B cell (primary cell): ENCODE measurements around the gene FTH1.

Source experiments
- EZH2 ChIP-seq: IDR thresholded peaks from 2 replicates; pipeline ENCODE4 v1.6.1; 2012; ENCODE audit warnings: borderline replicate concordance, low read depth, mild to moderate bottlenecking, moderate library complexity, low read length; ENCODE audit not compliant: insufficient read depth, poor library complexity, severe bottlenecking
- TF ChIP-seq, protein P1 (sequence below): fragments of 200-600 bp; IDR thresholded peaks from one replicate; pipeline ENCODE4 v1.8.0; 2022; ENCODE audit warnings: antibody characterized with exemption, mild to moderate bottlenecking

DNA sequence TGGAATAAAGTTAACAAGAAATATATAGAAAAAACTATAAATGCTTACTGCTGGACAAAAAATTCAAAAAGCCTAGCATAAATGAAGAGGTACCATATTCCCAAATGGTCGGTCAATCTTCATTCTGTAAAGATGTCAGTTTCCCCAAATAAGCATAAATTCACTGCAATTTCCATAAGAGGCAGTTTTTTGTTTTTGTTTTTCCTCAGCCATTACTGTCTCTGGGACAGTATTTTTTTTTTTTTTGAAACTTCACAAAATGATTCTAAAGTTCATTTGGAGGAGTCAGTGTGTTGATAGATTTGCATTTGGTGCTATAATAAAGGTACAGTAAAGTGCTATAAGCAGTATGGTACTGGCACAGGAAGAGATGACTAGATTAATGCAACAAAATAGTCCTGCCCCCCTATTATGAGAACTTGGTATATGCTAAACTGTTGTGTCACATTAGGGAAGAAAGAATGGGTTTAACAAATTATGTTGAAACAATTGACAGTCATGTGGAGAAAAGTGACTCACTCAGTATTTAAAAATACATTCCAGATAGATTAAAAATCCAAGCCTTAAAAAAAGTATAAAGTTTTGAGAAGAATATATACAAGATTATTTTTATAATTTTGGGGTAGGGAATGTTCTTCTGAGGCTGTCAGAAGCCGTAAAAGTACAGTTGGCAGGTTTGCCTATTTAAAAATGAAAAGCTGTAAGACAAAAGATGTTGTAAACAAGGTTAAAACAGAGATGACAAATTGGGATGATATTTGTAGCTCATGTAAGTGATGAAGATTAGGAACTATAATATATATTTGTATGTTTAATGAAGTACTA is 2.6 kb upstream of the FTH1 start:
- TF ChIP-seq, protein P1, sequence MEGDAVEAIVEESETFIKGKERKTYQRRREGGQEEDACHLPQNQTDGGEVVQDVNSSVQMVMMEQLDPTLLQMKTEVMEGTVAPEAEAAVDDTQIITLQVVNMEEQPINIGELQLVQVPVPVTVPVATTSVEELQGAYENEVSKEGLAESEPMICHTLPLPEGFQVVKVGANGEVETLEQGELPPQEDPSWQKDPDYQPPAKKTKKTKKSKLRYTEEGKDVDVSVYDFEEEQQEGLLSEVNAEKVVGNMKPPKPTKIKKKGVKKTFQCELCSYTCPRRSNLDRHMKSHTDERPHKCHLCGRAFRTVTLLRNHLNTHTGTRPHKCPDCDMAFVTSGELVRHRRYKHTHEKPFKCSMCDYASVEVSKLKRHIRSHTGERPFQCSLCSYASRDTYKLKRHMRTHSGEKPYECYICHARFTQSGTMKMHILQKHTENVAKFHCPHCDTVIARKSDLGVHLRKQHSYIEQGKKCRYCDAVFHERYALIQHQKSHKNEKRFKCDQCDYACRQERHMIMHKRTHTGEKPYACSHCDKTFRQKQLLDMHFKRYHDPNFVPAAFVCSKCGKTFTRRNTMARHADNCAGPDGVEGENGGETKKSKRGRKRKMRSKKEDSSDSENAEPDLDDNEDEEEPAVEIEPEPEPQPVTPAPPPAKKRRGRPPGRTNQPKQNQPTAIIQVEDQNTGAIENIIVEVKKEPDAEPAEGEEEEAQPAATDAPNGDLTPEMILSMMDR: no peak
- TF ChIP-seq EZH2: no peak
